HEK293 (cell line): Measurements from ENCODE around the gene LPCAT2.

ENCODE experiments used
- CTCF ChIA-PET: fragments of 350-600 bp; formaldehyde crosslinking; extraction: SDS; loops from one replicate; lab custom pipeline; 2021; ENCODE audit warnings: antibody characterized with exemption; lab: Yijun Ruan, JAX
- POLR2A ChIA-PET: fragments of 300-600 bp; formaldehyde crosslinking; extraction: SDS; loops from one replicate; lab custom pipeline; 2020; ENCODE audit warnings: antibody characterized with exemption, inconsistent platforms; lab: Yijun Ruan, JAX
- H3K27ac ChIP-seq: fragments of 200-500 bp; sonication (Bioruptor generic); 2 replicates; pipeline ENCODE4 v1.5.1; 2014; ENCODE audit warnings: low read depth, low read length, control low read depth, inconsistent platforms; ENCODE audit errors: extremely low read depth
- H3K36me3 ChIP-seq, 2 experiments: fragments of 200-500 bp in 1 of 2; sonication (Bioruptor generic) in 1 of 2; 1 replicate in 1 of 2; 2 replicates in 1 of 2; pipeline ENCODE4 v1.5.1; 2014 to 2017; ENCODE audit warnings: inconsistent platforms in 2 of 2, low read length in 2 of 2; ENCODE audit not compliant: control insufficient read depth in 2 of 2, insufficient read depth in 1 of 2
- H3K4me1 ChIP-seq: fragments of 200-500 bp; sonication (Bioruptor generic); 2 replicates; pipeline ENCODE4 v1.5.1; 2014; ENCODE audit warnings: mild to moderate bottlenecking, low read length, inconsistent platforms; ENCODE audit not compliant: control insufficient read depth, insufficient read depth
- H3K4me3 ChIP-seq: 2 replicates; pipeline ENCODE4 v1.5.1; 2011; ENCODE audit warnings: low read depth, mild to moderate bottlenecking, control low read depth, low read length, moderate library complexity
- H3K9me3 ChIP-seq: fragments of 200-500 bp; sonication (Bioruptor generic); 2 replicates; pipeline ENCODE4 v1.5.1; 2014; ENCODE audit warnings: low read depth, low read length, inconsistent platforms; ENCODE audit not compliant: control insufficient read depth, insufficient read depth
- GLIS1 ChIP-seq: fragments of 450-650 bp; formaldehyde crosslinking; IDR thresholded peaks from 2 replicates; pipeline ENCODE4 v1.5.1; 2016; ENCODE audit warnings: missing biosample characterization, missing genetic modification characterization
- KLF16 ChIP-seq: fragments of 450-650 bp; formaldehyde crosslinking; IDR thresholded peaks from 2 replicates; pipeline ENCODE4 v1.5.1; 2017; ENCODE audit warnings: missing biosample characterization, missing genetic modification characterization
- TRIM28 ChIP-seq: IDR thresholded peaks from 2 replicates; pipeline ENCODE4 v1.6.1; 2011; ENCODE audit warnings: low read length, control low read depth, borderline replicate concordance
- ZBTB20 ChIP-seq: fragments of 450-650 bp; formaldehyde crosslinking; IDR thresholded peaks from 2 replicates; pipeline ENCODE4 v1.5.1; 2016; ENCODE audit warnings: missing biosample characterization, missing genetic modification characterization
- ZBTB48 ChIP-seq: fragments of 450-650 bp; formaldehyde crosslinking; IDR thresholded peaks from 2 replicates; pipeline ENCODE4 v1.5.1; 2016; ENCODE audit warnings: missing biosample characterization, missing genetic modification characterization
- ZEB2 ChIP-seq: fragments of 450-650 bp; formaldehyde crosslinking; IDR thresholded peaks from 2 replicates; pipeline ENCODE4 v1.5.1; 2016; ENCODE audit warnings: missing biosample characterization, missing genetic modification characterization
- ZNF184 ChIP-seq: fragments of 450-650 bp; IDR thresholded peaks from 2 replicates; pipeline ENCODE4 v1.5.1; 2018; ENCODE audit warnings: missing biosample characterization, mild to moderate bottlenecking, missing genetic modification characterization
- ZNF248 ChIP-seq: fragments of 450-650 bp; formaldehyde crosslinking; IDR thresholded peaks from 2 replicates; pipeline ENCODE4 v1.5.1; 2017; ENCODE audit warnings: missing biosample characterization, missing genetic modification characterization
- ZNF341 ChIP-seq: fragments of 450-650 bp; formaldehyde crosslinking; IDR thresholded peaks from 2 replicates; pipeline ENCODE4; 2016; ENCODE audit warnings: low read depth, missing biosample characterization, missing genetic modification characterization
- ZNF37A ChIP-seq: fragments of 450-650 bp; IDR thresholded peaks from 2 replicates; pipeline ENCODE4 v1.5.1; 2018; ENCODE audit warnings: missing biosample characterization, missing genetic modification characterization
- ZNF510 ChIP-seq: fragments of 450-650 bp; formaldehyde crosslinking; IDR thresholded peaks from 2 replicates; pipeline ENCODE4 v1.5.1; 2018; ENCODE audit warnings: mild to moderate bottlenecking, missing genetic modification characterization, missing biosample characterization; ENCODE audit not compliant: insufficient replicate concordance
- ZNF785 ChIP-seq: fragments of 450-650 bp; formaldehyde crosslinking; IDR thresholded peaks from 2 replicates; pipeline ENCODE4 v1.5.1; 2016; ENCODE audit warnings: missing biosample characterization, missing genetic modification characterization
- TF ChIP-seq, protein P1 (sequence below): fragments of 450-650 bp; formaldehyde crosslinking; IDR thresholded peaks from 2 replicates; pipeline ENCODE4 v1.5.1; 2017; ENCODE audit warnings: missing biosample characterization, missing genetic modification characterization
- TF ChIP-seq, protein P2 (sequence below): fragments of 450-650 bp; formaldehyde crosslinking; IDR thresholded peaks from 2 replicates; pipeline ENCODE4 v1.5.1; 2017; ENCODE audit warnings: missing biosample characterization, mild to moderate bottlenecking, missing genetic modification characterization, moderate library complexity
- TF ChIP-seq, protein P3 (sequence below): fragments of 450-650 bp; formaldehyde crosslinking; IDR thresholded peaks from 2 replicates; pipeline ENCODE4 v1.5.1; 2016; ENCODE audit warnings: missing biosample characterization, missing genetic modification characterization
- TF ChIP-seq, protein P4 (sequence below): fragments of 450-650 bp; formaldehyde crosslinking; IDR thresholded peaks from 2 replicates; pipeline ENCODE4 v1.5.1; 2016; ENCODE audit warnings: missing biosample characterization, missing genetic modification characterization
- TF ChIP-seq, protein P5 (sequence below): fragments of 450-650 bp; IDR thresholded peaks from 2 replicates; pipeline ENCODE4 v1.5.1; 2018; ENCODE audit warnings: missing biosample characterization, missing genetic modification characterization
- TF ChIP-seq, protein P6 (sequence below): fragments of 450-650 bp; formaldehyde crosslinking; IDR thresholded peaks from 2 replicates; pipeline ENCODE4 v1.5.1; 2016; ENCODE audit warnings: missing biosample characterization, missing genetic modification characterization

LPCAT2 gene

DNA sequence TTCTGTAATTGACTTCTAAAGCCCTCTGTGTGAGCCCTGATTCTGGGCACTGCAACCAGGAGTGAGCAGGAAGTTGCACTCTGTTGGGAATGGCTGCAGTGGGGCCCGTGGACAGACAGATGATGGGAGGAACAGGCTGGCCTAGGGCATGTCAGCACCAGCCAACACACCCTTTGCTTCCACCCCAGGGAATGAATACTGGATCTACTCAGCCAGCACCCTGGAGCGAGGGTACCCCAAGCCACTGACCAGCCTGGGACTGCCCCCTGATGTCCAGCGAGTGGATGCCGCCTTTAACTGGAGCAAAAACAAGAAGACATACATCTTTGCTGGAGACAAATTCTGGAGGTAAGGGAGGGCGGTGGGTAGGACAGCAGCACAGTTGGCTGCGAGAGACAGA lies 10.8 kb upstream of the LPCAT2 start (continued):
- TF ChIP-seq, protein P1, sequence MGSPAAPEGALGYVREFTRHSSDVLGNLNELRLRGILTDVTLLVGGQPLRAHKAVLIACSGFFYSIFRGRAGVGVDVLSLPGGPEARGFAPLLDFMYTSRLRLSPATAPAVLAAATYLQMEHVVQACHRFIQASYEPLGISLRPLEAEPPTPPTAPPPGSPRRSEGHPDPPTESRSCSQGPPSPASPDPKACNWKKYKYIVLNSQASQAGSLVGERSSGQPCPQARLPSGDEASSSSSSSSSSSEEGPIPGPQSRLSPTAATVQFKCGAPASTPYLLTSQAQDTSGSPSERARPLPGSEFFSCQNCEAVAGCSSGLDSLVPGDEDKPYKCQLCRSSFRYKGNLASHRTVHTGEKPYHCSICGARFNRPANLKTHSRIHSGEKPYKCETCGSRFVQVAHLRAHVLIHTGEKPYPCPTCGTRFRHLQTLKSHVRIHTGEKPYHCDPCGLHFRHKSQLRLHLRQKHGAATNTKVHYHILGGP (tag by site-specific recombination): no peak
- TF ChIP-seq TRIM28 (no peak), ZBTB20 (tag by site-specific recombination) (no peak), ZNF37A (tag by site-specific recombination) (no peak), ZEB2 (no peak), ZNF248 (no peak), ZBTB48 (tag by site-specific recombination) (no peak), ZNF785 (tag by site-specific recombination) (no peak), ZNF341 (tag by site-specific recombination) (no peak), ZNF184 (tag by site-specific recombination) (no peak), ZNF510 (tag by site-specific recombination) (no peak)
- TF ChIP-seq, protein P2, sequence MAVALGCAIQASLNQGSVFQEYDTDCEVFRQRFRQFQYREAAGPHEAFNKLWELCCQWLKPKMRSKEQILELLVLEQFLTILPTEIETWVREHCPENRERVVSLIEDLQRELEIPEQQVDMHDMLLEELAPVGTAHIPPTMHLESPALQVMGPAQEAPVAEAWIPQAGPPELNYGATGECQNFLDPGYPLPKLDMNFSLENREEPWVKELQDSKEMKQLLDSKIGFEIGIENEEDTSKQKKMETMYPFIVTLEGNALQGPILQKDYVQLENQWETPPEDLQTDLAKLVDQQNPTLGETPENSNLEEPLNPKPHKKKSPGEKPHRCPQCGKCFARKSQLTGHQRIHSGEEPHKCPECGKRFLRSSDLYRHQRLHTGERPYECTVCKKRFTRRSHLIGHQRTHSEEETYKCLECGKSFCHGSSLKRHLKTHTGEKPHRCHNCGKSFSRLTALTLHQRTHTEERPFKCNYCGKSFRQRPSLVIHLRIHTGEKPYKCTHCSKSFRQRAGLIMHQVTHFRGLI (tag by site-specific recombination): no peak
- TF ChIP-seq, protein P3, sequence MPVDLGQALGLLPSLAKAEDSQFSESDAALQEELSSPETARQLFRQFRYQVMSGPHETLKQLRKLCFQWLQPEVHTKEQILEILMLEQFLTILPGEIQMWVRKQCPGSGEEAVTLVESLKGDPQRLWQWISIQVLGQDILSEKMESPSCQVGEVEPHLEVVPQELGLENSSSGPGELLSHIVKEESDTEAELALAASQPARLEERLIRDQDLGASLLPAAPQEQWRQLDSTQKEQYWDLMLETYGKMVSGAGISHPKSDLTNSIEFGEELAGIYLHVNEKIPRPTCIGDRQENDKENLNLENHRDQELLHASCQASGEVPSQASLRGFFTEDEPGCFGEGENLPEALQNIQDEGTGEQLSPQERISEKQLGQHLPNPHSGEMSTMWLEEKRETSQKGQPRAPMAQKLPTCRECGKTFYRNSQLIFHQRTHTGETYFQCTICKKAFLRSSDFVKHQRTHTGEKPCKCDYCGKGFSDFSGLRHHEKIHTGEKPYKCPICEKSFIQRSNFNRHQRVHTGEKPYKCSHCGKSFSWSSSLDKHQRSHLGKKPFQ (tag by site-specific recombination): no peak
- TF ChIP-seq, protein P4, sequence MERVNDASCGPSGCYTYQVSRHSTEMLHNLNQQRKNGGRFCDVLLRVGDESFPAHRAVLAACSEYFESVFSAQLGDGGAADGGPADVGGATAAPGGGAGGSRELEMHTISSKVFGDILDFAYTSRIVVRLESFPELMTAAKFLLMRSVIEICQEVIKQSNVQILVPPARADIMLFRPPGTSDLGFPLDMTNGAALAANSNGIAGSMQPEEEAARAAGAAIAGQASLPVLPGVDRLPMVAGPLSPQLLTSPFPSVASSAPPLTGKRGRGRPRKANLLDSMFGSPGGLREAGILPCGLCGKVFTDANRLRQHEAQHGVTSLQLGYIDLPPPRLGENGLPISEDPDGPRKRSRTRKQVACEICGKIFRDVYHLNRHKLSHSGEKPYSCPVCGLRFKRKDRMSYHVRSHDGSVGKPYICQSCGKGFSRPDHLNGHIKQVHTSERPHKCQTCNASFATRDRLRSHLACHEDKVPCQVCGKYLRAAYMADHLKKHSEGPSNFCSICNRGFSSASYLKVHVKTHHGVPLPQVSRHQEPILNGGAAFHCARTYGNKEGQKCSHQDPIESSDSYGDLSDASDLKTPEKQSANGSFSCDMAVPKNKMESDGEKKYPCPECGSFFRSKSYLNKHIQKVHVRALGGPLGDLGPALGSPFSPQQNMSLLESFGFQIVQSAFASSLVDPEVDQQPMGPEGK: no peak

DNA sequence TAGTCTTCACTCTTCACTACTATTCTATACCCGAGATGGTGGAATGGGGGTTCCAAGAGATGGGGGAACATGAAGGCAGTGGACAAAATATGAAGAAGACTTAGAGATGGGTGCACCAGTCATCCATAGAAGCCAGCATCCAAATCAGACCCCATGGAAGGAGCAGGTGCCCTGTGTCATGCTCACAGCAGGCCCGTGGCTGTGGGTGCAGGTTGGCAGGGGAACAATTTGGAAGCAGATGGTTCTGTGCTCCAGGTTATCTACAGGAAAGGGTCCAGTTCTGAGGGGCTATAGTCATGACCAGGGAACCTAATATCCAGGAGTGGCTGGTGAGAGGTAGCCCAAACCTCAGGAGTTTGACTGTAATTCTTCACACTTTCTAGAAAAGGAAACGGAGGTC lies 9.6 kb upstream of the LPCAT2 start:
- H3K27ac ChIP-seq: no peak overlapping the region
- H3K4me1 ChIP-seq: peaks cover 20% of the 10 kb centered on the region
- H3K4me3 ChIP-seq: no peak overlapping the region
- H3K36me3 ChIP-seq: peaks cover 0 to 28% of the 10 kb centered on the region in 2 experiments; a peak in 1 of 3 replicates
- no peaks in the 10 kb centered on the region for H3K9me3 ChIP-seq
- ChIA-PET POLR2A (no interaction called here), CTCF (interaction anchor here (0.5 to 4.5 kb wide), 4 partner anchors 28 to 205 kb away, joined by 3 to 35 read pairs (median 5); no protein-coding TSS in a partner anchor)
- TF ChIP-seq KLF16 (tag by site-specific recombination) (no peak), GLIS1 (tag by site-specific recombination) (no peak)
- TF ChIP-seq, protein P5, sequence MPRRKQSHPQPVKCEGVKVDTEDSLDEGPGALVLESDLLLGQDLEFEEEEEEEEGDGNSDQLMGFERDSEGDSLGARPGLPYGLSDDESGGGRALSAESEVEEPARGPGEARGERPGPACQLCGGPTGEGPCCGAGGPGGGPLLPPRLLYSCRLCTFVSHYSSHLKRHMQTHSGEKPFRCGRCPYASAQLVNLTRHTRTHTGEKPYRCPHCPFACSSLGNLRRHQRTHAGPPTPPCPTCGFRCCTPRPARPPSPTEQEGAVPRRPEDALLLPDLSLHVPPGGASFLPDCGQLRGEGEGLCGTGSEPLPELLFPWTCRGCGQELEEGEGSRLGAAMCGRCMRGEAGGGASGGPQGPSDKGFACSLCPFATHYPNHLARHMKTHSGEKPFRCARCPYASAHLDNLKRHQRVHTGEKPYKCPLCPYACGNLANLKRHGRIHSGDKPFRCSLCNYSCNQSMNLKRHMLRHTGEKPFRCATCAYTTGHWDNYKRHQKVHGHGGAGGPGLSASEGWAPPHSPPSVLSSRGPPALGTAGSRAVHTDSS: no peak
- TF ChIP-seq, protein P6, sequence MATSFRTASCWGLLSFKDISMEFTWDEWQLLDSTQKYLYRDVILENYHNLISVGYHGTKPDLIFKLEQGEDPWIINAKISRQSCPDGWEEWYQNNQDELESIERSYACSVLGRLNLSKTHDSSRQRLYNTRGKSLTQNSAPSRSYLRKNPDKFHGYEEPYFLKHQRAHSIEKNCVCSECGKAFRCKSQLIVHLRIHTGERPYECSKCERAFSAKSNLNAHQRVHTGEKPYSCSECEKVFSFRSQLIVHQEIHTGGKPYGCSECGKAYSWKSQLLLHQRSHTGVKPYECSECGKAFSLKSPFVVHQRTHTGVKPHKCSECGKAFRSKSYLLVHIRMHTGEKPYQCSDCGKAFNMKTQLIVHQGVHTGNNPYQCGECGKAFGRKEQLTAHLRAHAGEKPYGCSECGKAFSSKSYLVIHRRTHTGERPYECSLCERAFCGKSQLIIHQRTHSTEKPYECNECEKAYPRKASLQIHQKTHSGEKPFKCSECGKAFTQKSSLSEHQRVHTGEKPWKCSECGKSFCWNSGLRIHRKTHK: no peak
